H9 (cell line): ENCODE data around the gene RNF212. TPM values are rescaled to one million over a fixed set of nuclear protein-coding genes. Genes with fewer than 3 reads are reported as not detected.

ENCODE experiments used
- DNase-seq: peaks from one replicate; pipeline ENCODE4 v3.0.0-alpha.2; 2017
- H2AFZ ChIP-seq: one replicate; pipeline ENCODE4 v1.6.1; 2013; ENCODE audit warnings: mild to moderate bottlenecking, low read length, control low read depth, moderate library complexity
- H2AK5ac ChIP-seq: 2 replicates; pipeline ENCODE4 v1.6.1; 2013; ENCODE audit warnings: low read length, control low read depth, mixed read lengths; ENCODE audit not compliant: insufficient read length
- H2BK120ac ChIP-seq: one replicate; pipeline ENCODE4 v1.6.1; 2013; ENCODE audit warnings: low read depth, mild to moderate bottlenecking, low read length, control low read depth, inconsistent platforms; ENCODE audit not compliant: poor library complexity, severe bottlenecking
- H2BK12ac ChIP-seq: 2 replicates; pipeline ENCODE4 v1.6.1; 2013; ENCODE audit warnings: low read length, control low read depth, mixed read lengths, low read depth; ENCODE audit not compliant: insufficient read length
- H2BK15ac ChIP-seq: 2 replicates; pipeline ENCODE4 v1.6.1; 2013; ENCODE audit warnings: low read depth, low read length, control low read depth
- H2BK20ac ChIP-seq: one replicate; pipeline ENCODE4 v1.6.1; 2013; ENCODE audit warnings: low read depth, mild to moderate bottlenecking, low read length, control low read depth, inconsistent platforms; ENCODE audit not compliant: poor library complexity, severe bottlenecking
- H2BK5ac ChIP-seq: 2 replicates; pipeline ENCODE4 v1.6.1; 2013; ENCODE audit warnings: low read length, control low read depth, mixed read lengths; ENCODE audit not compliant: insufficient read length
- H3K14ac ChIP-seq: 2 replicates; pipeline ENCODE4 v1.6.1; 2013; ENCODE audit warnings: low read length, control low read depth; ENCODE audit not compliant: insufficient read depth
- H3K18ac ChIP-seq: 2 replicates; pipeline ENCODE4 v1.6.1; 2013; ENCODE audit warnings: low read depth, mild to moderate bottlenecking, mixed read lengths, low read length, control low read depth; ENCODE audit not compliant: insufficient read length
- H3K23ac ChIP-seq: 2 replicates; pipeline ENCODE4 v1.6.1; 2013; ENCODE audit warnings: low read length, control low read depth, mixed read lengths, low read depth; ENCODE audit not compliant: insufficient read length
- H3K23me2 ChIP-seq: 2 replicates; pipeline ENCODE4 v1.6.1; 2013; ENCODE audit warnings: low read depth, mild to moderate bottlenecking, mixed read lengths, low read length, control low read depth; ENCODE audit not compliant: insufficient read length, poor library complexity, severe bottlenecking
- H3K27ac ChIP-seq: 2 replicates; pipeline ENCODE4 v1.5.1; 2013; ENCODE audit warnings: low read length, control low read depth, mixed read lengths, low read depth; ENCODE audit not compliant: insufficient read length
- H3K27me3 ChIP-seq: 2 replicates; pipeline ENCODE4 v1.6.1; 2013; ENCODE audit warnings: low read length, control low read depth, inconsistent platforms; ENCODE audit not compliant: insufficient read depth
- H3K4ac ChIP-seq: 2 replicates; pipeline ENCODE4 v1.6.1; 2013; ENCODE audit warnings: low read depth, mild to moderate bottlenecking, control low read depth, inconsistent platforms, low read length, moderate library complexity
- H3K4me1 ChIP-seq: 2 replicates; pipeline ENCODE4 v1.6.1; 2013; ENCODE audit warnings: low read length, control low read depth, inconsistent platforms; ENCODE audit not compliant: insufficient read depth
- H3K4me2 ChIP-seq: 2 replicates; pipeline ENCODE4 v1.6.1; 2013; ENCODE audit warnings: low read length, control low read depth, mixed read lengths; ENCODE audit not compliant: insufficient read length, insufficient read depth
- H3K56ac ChIP-seq: 2 replicates; pipeline ENCODE4 v1.6.1; 2013; ENCODE audit warnings: low read depth, mild to moderate bottlenecking, mixed read lengths, low read length, control low read depth; ENCODE audit not compliant: insufficient read length
- H3K79me1 ChIP-seq: 2 replicates; pipeline ENCODE4 v1.6.1; 2013; ENCODE audit warnings: low read depth, mild to moderate bottlenecking, moderate library complexity, low read length, control low read depth, inconsistent platforms; ENCODE audit not compliant: insufficient read depth, poor library complexity, severe bottlenecking
- H3K79me2 ChIP-seq: 2 replicates; pipeline ENCODE4 v1.6.1; 2013; ENCODE audit warnings: low read length, control low read depth, inconsistent platforms; ENCODE audit not compliant: insufficient read depth
- H3K9ac ChIP-seq: 2 replicates; pipeline ENCODE4 v1.6.1; 2013; ENCODE audit warnings: low read length, control low read depth, mixed read lengths; ENCODE audit not compliant: insufficient read length; ENCODE audit errors: extremely low read depth
- H3K9me3 ChIP-seq: one replicate; pipeline ENCODE4 v1.6.1; 2013; ENCODE audit warnings: low read depth, low read length, inconsistent platforms; ENCODE audit not compliant: control insufficient read depth
- H3T11ph ChIP-seq: one replicate; pipeline ENCODE4 v1.6.1; 2013; ENCODE audit warnings: mild to moderate bottlenecking, low read length, control low read depth, inconsistent platforms
- H4K20me1 ChIP-seq: one replicate; pipeline ENCODE4 v1.6.1; 2013; ENCODE audit not compliant: control insufficient read depth, insufficient read length, insufficient read depth
- H4K5ac ChIP-seq: 2 replicates; pipeline ENCODE4 v1.6.1; 2013; ENCODE audit warnings: low read depth, mild to moderate bottlenecking, mixed read lengths, low read length, control low read depth; ENCODE audit not compliant: insufficient read length
- H4K8ac ChIP-seq: replicated peaks from 2 replicates; pipeline ENCODE4 v1.6.1; 2013; ENCODE audit warnings: low read length, control low read depth, mixed read lengths, low read depth; ENCODE audit not compliant: insufficient read length
- H4K91ac ChIP-seq: 2 replicates; pipeline ENCODE4 v1.6.1; 2013; ENCODE audit warnings: low read depth, mild to moderate bottlenecking, moderate library complexity, mixed read lengths, low read length, control low read depth; ENCODE audit not compliant: insufficient read length
- H3K27ac Mint-ChIP-seq, 3 experiments: 2 replicates in 2 of 3; 3 replicates in 1 of 3; pipeline ENCODE4 v1.8.0; 2020 to 2021; ENCODE audit warnings: mixed read lengths in 3 of 3, mild to moderate bottlenecking in 1 of 3, moderate library complexity in 1 of 3
- H3K27me3 Mint-ChIP-seq: 2 replicates; pipeline ENCODE4 v1.8.0; 2021; ENCODE audit warnings: low read depth, mild to moderate bottlenecking, moderate library complexity, mixed read lengths
- H3K36me3 Mint-ChIP-seq, 3 experiments: 2 replicates in 2 of 3; 3 replicates in 1 of 3; pipeline ENCODE4 v1.8.0; 2020 to 2021; ENCODE audit warnings: low read depth in 3 of 3, mixed read lengths in 3 of 3; ENCODE audit not compliant: insufficient read depth in 1 of 3
- H3K4me1 Mint-ChIP-seq, 2 experiments: 2 replicates each; pipeline ENCODE4 v1.8.0; 2020; ENCODE audit warnings: mixed read lengths in 2 of 2
- H3K4me3 Mint-ChIP-seq, 2 experiments: 2 replicates in 1 of 2; 3 replicates in 1 of 2; pipeline ENCODE4 v1.8.0; 2020 to 2021; ENCODE audit warnings: mild to moderate bottlenecking in 2 of 2, mixed read lengths in 2 of 2, moderate library complexity in 1 of 2
- H3K9me3 Mint-ChIP-seq, 2 experiments: 2 replicates in 1 of 2; 3 replicates in 1 of 2; pipeline ENCODE4 v1.8.0; 2020; ENCODE audit warnings: mild to moderate bottlenecking in 2 of 2, mixed read lengths in 2 of 2, moderate library complexity in 1 of 2
- WGBS: extraction: QIAGEN DNeasy Blood & Tissue Kit; methylation state at CpG from one replicate; pipeline ENCODE4 v1.1.7; 2013; ENCODE audit warnings: missing lambda C conversion rate, low lambda C conversion rate, mixed read lengths; ENCODE audit not compliant: insufficient read length; ENCODE audit errors: extremely low coverage; 5-methylcytosine and 5-hydroxymethylcytosine counted together
- total RNA-seq: library from RNA; stranded (reverse); gene quantifications from 2 replicates; pipeline ENCODE4 v1.2.1, GENCODE V29; 2021
- TF ChIP-seq, protein P1 (sequence below): fragments of 200-600 bp; sonication (generic); conservative IDR thresholded peaks from 3 replicates; pipeline ENCODE4 v1.8.0; 2021; ENCODE audit warnings: antibody characterized with exemption, mild to moderate bottlenecking

Gene RNF212
- total RNA-seq, 1 experiment from 2014 or later, result 3.0 TPM

GRCh38 chr4:1065732-1066131, 47.6 kb downstream of the RNF212 start:
- no peak overlapping the region for H3K14ac ChIP-seq
- no peak overlapping the region for H2BK5ac ChIP-seq
- TF ChIP-seq, protein P1, sequence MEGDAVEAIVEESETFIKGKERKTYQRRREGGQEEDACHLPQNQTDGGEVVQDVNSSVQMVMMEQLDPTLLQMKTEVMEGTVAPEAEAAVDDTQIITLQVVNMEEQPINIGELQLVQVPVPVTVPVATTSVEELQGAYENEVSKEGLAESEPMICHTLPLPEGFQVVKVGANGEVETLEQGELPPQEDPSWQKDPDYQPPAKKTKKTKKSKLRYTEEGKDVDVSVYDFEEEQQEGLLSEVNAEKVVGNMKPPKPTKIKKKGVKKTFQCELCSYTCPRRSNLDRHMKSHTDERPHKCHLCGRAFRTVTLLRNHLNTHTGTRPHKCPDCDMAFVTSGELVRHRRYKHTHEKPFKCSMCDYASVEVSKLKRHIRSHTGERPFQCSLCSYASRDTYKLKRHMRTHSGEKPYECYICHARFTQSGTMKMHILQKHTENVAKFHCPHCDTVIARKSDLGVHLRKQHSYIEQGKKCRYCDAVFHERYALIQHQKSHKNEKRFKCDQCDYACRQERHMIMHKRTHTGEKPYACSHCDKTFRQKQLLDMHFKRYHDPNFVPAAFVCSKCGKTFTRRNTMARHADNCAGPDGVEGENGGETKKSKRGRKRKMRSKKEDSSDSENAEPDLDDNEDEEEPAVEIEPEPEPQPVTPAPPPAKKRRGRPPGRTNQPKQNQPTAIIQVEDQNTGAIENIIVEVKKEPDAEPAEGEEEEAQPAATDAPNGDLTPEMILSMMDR, result no peak
- no peaks in the 10 kb centered on the region for H3K4me1 ChIP-seq
- Mint-ChIP-seq H3K36me3 (no peaks in the 10 kb centered on the region; a peak in 1 of 7 replicates), H3K27ac (no peak overlapping the region), H3K27me3 (peaks cover 66% of the 10 kb centered on the region), H3K4me3 (no peak overlapping the region), H3K9me3 (peaks cover 3 to 6% of the 10 kb centered on the region in 2 experiments; a peak in 2 of 5 replicates), H3K4me1 (no peaks in the 10 kb centered on the region)
- no peak overlapping the region for H2BK15ac ChIP-seq
- no peak overlapping the region for H3T11ph ChIP-seq
- no peaks in the 10 kb centered on the region for H3K27me3 ChIP-seq
- no peak overlapping the region for H3K27ac ChIP-seq
- no peak overlapping the region for H2BK12ac ChIP-seq
- no peak overlapping the region for H3K23ac ChIP-seq
- no peaks in the 10 kb centered on the region for H4K20me1 ChIP-seq
- H3K56ac ChIP-seq, result no peak overlapping the region
- no peak overlapping the region for H2AK5ac ChIP-seq
- no peak for DNase-seq
- H3K4ac ChIP-seq, result no peak overlapping the region
- no peak overlapping the region for H3K9ac ChIP-seq
- H2BK120ac ChIP-seq, result no peak overlapping the region
- H4K5ac ChIP-seq, result no peak overlapping the region
- no peaks in the 10 kb centered on the region for H3K79me1 ChIP-seq
- H3K9me3 ChIP-seq, result no peaks in the 10 kb centered on the region
- H3K18ac ChIP-seq, result no peak overlapping the region
- no peak overlapping the region for H2AFZ ChIP-seq
- H3K79me2 ChIP-seq, result no peaks in the 10 kb centered on the region
- H3K23me2 ChIP-seq, result no peaks in the 10 kb centered on the region
- H4K8ac ChIP-seq, result no peak overlapping the region
- no peak overlapping the region for H4K91ac ChIP-seq
- H2BK20ac ChIP-seq, result no peak overlapping the region
- WGBS, result no CpG with 5 or more reads among the region's 4 CpGs
- H3K4me2 ChIP-seq, result no peak overlapping the region
